T-helper 1 cell treated with Interleukin-12 subunit alpha and Interleukin-12 subunit beta and Interleukin-4 antibody, amounts not matched to agents 30 ng/mL and 1 ng/mL, for 36 hours (primary cell): ENCODE data around the gene DPM2. TPM values are rescaled to one million over a fixed set of nuclear protein-coding genes. Genes with fewer than 3 reads are reported as not detected.

Source experiments
- intact Hi-C: fragments of 100-400 bp; cut with micrococcal nuclease; formaldehyde crosslinking; loops from one replicate; pipeline ENCODE4 v1.15.1; 2024
- total RNA-seq: library from RNA; stranded (reverse); gene quantifications from 2 replicates; pipeline ENCODE4 v1.2.3, GENCODE V29; 2022

Gene DPM2
- total RNA-seq, 1 donor from 2014 or later, result 51.3 TPM

DNA sequence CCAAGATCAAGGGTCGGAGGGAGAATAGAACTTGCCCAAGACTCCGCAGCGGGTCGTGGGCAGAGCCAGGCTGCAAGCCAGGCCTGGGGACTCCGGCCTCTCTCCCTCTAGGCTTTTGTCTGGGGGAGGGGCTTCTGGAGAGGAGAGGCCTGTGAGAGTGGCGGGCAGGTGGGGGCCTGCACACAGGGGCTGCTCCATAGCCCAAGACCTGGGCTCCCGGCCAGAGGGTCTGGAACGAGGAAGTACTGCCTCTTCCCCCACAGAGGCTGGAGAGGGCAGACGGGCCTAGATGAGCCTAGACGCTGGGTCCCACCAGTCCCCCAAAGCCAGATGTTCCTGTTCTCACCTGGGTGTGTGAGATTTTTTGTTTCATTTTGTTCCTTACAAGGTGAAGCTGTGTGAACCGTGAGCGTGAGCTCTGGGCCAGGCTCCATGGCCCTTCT lies 33.1 kb downstream of the DPM2 start:
- intact Hi-C loops, result loop anchor here (1.0 to 2.0 kb wide), 4 partner anchors 26 to 163 kb away; partner anchors contain the start of genes FPGS, NAIF1 and PIP5KL1

DNA sequence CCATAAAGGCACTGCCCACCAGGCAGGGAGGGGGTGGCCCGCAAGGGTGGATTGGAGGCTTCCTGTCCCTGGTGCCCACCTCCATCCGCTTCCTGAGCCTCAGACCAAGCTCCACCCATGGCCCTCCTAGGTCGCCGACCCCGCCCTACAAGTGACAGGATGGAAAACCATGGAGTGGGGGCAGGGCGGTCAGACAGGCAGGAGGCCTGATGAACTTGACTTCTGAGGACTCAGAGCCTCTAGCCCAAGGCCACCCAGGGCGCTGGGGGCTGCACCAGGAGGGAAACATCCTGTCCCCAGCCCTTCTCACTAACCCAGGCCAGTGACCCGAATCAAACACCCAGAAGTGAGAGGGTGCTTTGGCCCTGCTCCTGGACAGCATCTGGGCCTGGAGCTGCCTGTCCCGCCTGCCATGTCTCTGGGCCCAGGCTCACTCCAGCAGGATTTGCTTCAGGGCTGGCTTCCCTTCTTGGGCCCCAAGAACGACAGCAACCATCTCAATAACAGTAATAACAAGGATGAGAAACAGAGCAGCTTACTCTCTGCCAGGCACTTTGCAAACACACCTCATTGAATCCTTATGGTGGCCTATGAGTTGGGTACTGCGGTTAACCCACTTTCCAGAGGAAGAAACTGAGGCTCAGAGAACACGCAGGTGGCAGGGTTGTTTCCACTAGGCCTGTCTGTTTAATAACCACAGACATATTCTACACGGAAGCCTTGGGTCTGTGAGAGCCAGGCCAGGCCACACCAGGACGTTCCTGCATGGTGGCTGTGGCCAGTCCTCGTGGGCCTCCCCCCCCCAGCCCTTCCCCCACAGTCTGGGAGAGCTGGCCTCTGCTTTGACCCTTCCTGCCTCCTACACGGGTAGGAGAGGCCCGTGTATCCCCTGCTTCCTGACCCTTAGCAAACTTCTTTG lies 33.8 kb downstream of the DPM2 start:
- intact Hi-C loops, result loop anchor here (1.0 to 2.0 kb wide), 5 partner anchors 7 to 133 kb away; partner anchors contain the start of genes FPGS, PIP5KL1 and ST6GALNAC4

- intact Hi-C loops, result loop anchor here (1.0 kb wide), 3 partner anchors 18 to 128 kb away; partner anchors contain the start of gene ST6GALNAC4
These were observed 38.3 kb downstream of the DPM2 start, which contains the start of gene ST6GALNAC6 for GRCh38 chr9:127899128-127899943. Gene ST6GALNAC6, minus strand, starts transcription at chr9:127899603. Its CDS starts 1,622 bp downstream, at chr9:127897981.

GRCh38 chr9:127898433-127899127 lies 39.1 kb downstream of the DPM2 start:
- intact Hi-C loops, result loop anchor here (1.0 kb wide), 4 partner anchors 8 to 127 kb away; partner anchors contain the start of gene ST6GALNAC4

GRCh38 chr9:127897193-127897692 lies 40.4 kb downstream of the DPM2 start:
- intact Hi-C loops, result no loop called here

DNA sequence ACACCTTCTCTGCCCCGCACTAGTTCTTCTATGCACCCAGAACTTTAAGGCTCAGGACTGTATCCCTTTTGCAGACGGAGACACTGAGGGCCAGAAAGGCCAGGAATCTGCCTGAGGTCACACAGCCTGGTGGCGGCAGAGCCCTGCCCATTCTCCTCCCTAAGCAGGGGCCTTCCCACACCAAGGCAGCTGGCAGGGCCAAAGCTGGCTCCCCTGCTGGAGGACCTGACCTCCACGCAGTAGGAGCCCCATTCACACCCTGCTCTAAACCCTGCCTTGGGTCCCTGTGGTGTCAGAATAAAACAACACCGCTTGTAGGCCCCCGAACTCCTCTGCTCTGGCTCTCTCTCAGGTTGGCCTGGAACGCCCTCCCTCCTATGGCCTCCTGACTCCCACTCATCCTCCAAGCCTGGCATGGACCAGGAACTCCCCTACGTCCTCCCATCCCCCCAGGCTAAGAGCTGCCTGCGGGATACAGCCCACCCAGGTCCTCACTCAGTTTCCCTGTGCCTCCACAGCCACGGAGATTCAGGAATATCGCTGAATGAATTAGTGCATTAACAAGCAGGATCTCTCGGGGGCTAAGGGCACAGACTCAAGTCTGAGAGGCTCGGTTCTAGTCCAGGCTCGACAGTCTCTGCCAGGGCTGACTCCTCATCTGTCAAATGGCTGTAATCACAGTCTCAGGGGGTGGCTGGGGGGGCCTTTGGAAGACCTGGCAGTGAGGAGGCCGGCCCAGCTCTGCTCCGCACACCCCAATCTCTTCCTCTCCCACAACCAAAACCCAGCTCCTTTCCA lies 41.1 kb downstream of the DPM2 start:
- intact Hi-C loops, result no loop called here

DNA sequence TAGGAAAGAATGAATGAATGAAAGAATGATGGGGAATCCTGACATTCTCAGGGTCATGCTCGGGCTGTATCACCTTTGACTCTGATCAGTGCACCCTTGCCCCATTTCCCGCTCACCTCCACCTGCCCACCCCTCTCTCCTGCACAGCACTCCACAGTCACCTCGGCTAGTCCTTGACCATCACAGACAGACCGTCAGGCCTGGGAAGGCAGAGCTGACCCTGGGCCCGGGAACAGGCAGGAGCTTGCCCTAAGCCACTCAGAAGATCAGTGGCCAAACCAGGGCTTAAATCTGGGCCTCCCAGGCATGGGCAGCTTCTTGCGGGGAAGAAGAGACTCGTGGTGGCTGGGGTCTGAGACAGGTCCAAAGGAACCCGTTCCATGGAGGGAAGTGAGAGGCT lies 41.8 kb downstream of the DPM2 start:
- intact Hi-C loops, result no loop called here

DNA sequence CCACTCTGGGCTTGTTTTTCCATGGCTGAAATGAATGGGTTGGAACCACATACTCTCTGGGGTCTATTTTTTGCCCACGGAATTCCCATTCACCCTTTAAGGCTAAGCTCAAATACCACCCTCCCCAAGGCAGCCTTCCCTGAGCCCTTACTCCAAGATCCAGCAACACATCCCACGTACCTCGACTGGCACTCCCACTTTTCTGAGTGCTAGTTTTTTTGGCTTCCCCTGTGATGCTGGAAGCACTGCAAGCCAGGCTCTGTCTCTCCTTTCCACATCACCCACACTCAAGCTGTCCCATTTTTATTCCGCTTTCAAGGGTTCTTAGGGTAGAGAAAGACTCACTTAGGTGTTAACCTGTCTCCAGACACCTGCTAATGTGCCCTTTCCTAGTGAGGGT lies 44.3 kb downstream of the DPM2 start:
- intact Hi-C loops, result no loop called here

DNA sequence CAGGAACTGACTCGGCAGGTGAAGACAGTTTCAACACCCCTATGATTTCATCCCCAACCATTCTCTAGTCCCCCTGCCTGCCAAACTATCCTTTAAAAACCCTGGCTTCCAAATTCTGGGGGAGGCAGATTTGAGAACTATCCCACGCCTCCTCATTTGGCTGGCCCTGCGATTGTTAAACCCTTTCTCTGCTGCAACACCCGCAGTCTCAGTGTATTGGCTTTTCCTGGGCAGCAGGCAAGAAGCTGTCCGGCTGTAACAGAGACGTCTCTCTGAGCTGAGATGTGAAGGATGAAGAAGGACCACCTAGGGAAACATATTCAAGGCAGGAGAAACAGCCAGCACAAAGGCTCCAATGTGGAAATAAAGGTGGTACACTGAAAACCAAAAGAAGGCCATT lies 44.8 kb downstream of the DPM2 start:
- intact Hi-C loops, result no loop called here

DNA sequence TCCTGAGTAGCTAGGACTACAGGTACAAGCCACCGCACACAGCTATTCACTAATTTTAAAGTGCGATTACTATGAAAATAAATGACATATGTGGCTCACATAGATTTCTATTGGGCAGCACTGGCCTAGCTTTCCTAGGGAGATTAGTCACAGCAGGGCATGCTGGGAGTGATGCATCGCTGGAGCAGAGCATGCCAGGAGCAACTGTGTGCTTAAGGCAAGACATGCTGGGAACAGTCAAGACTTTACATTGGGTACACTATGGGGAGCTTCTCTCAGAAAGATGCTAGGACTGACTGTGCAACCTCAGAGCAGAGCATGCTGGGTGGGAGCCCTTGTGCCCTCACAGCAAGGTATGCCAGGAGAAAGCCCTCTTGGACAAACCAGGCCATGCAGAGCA lies 47.6 kb downstream of the DPM2 start:
- intact Hi-C loops, result no loop called here

DNA sequence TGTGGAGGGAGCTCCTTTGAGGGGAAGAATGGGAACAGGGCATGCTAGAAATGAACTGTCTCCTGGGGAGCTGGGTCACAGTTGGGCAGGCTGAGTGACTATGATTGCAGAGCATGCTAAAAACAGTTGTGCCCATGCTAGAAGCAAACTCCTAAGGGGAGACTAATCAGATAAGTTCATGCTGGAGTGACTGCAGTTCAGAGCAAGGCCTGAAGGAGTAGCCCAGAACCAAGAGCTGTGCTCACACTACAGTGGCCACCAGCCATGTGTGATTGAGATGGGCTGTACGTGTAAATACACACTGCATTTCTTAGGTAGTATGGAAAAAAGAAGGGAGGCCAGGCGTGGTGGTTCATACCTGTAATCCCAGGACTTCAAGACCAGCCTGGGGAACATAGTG lies 49.9 kb downstream of the DPM2 start:
- intact Hi-C loops, result no loop called here

DNA sequence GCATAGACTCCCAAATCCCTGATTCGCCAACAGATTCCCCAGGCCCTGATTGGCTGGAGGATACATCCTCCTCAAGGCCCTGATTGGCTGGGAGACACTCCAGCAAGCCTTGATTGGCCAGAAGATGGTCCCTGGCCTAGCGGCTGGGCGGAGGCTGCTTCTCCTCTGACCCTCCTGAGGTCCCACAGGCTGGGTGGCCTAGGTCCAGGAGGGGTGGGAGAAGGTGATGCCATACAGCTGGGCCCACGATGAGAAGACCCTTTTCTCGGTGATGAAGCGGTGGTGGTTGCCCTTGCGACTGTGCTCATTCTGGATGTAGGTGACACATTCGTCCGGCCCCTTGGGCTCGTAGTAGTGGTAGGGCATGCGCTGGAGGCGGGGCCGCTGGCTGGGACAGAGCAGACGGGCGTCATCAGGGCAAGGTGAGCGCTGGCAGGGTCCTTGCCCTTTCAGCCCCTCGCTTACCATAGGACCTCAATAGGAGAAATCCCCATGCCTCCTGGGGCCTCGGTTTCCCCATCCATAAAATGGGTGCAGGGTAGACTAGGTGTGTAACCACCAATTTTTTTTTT lies 51.2 kb downstream of the DPM2 start:
- intact Hi-C loops, result no loop called here

GRCh38 chr9:127885508-127886281 lies 52.0 kb downstream of the DPM2 start:
- intact Hi-C loops, result no loop called here

Other genes with a start within 250 kb of the DPM2 start
- gene CFAP157, start 230.9 kb downstream of the DPM2 start, total RNA-seq, result 0.07 and 0.10 TPM in 2 replicates
- gene PTRH1, start 222.2 kb downstream of the DPM2 start, total RNA-seq, result 10.1 and 11.0 TPM in 2 replicates
- gene TTC16, start 221.8 kb downstream of the DPM2 start, total RNA-seq, result 0.22 and 0.41 TPM in 2 replicates
- 17.9 and 18.6 TPM in 2 replicates for gene TOR2A, start 202.6 kb downstream of the DPM2 start, total RNA-seq
- gene SH2D3C, start 159.2 kb downstream of the DPM2 start, total RNA-seq, result 76.4 and 77.6 TPM in 2 replicates
- gene CDK9, start 151.8 kb downstream of the DPM2 start, total RNA-seq, result 111 and 113 TPM in 2 replicates
- gene FPGS, start 135.0 kb downstream of the DPM2 start, total RNA-seq, result 89.5 and 94.8 TPM in 2 replicates
- gene ENG, start 83.2 kb downstream of the DPM2 start, total RNA-seq, result 20.6 and 24.1 TPM in 2 replicates
- 58.5 and 60.2 TPM in 2 replicates for gene AK1, start 60.2 kb downstream of the DPM2 start, total RNA-seq
- 114 and 116 TPM in 2 replicates for gene ST6GALNAC6, start 38.3 kb downstream of the DPM2 start, total RNA-seq
- 28.4 and 32.2 TPM in 2 replicates for gene ST6GALNAC4, start 20.8 kb downstream of the DPM2 start, total RNA-seq
- 1.7 and 1.8 TPM in 2 replicates for gene PIP5KL1, start 7.1 kb downstream of the DPM2 start, total RNA-seq
- 175 and 186 TPM in 2 replicates for gene EEIG1, start 43.1 kb upstream of the DPM2 start, total RNA-seq
- 12.6 and 13.8 TPM in 2 replicates for gene NAIF1, start 129.5 kb upstream of the DPM2 start, total RNA-seq
- gene SLC25A25, start 130.4 kb upstream of the DPM2 start, total RNA-seq, result 13.9 and 14.8 TPM in 2 replicates
- gene PTGES2, start 189.9 kb upstream of the DPM2 start, total RNA-seq, result 65.4 and 74.4 TPM in 2 replicates
- gene LCN2, start 211.6 kb upstream of the DPM2 start, total RNA-seq, result not detected in 2 replicates
- gene BBLN, start 222.4 kb upstream of the DPM2 start, total RNA-seq, result 79.8 and 83.8 TPM in 2 replicates